Activated CD4-positive, alpha-beta T cell treated with anti-CD3 and anti-CD28 coated beads, Interleukin-2, amount 50 U/mL, for 4 hours (primary cell): ENCODE results near the gene TIMM50.

Experiments used
- DNase-seq, 2 experiments: peaks; one replicate each; pipeline ENCODE4 v3.0.0-alpha.2; 2020

Gene TIMM50

GRCh38 chr19:39502640-39503417, 22.2 kb downstream of the TIMM50 start:
- DNase-seq = peak; percentile 62 to 64

- no peak for DNase-seq
Observed at GRCh38 chr19:39506598-39506943, 25.9 kb downstream of the TIMM50 start.

- no peak for DNase-seq
Observed at GRCh38 chr19:39506944-39507714, 26.5 kb downstream of the TIMM50 start.

GRCh38 chr19:39507715-39508364, 27.2 kb downstream of the TIMM50 start:
- no peak for DNase-seq

- no peak for DNase-seq
Observed at GRCh38 chr19:39508629-39509028, 28.0 kb downstream of the TIMM50 start.

- no peak for DNase-seq
Observed at GRCh38 chr19:39509233-39509632, 28.6 kb downstream of the TIMM50 start.

GRCh38 chr19:39512988-39513387, 32.4 kb downstream of the TIMM50 start:
- DNase-seq = no peak

GRCh38 chr19:39514840-39515550, 34.4 kb downstream of the TIMM50 start, which contains the start of gene SELENOV:
SELENOV (plus strand) TSS chr19:39515139; CDS start chr19:39515213, 74 bp downstream.
- no peak for DNase-seq

- no peak for DNase-seq
Observed at GRCh38 chr19:39515551-39516191, 35.0 kb downstream of the TIMM50 start.

- DNase-seq = no peak
Observed at GRCh38 chr19:39516270-39516669, 35.6 kb downstream of the TIMM50 start.

- no peak for DNase-seq
Observed at GRCh38 chr19:39517432-39517831, 36.8 kb downstream of the TIMM50 start.

GRCh38 chr19:39518458-39518857, 37.8 kb downstream of the TIMM50 start:
- no peak for DNase-seq

GRCh38 chr19:39518975-39519374, 38.3 kb downstream of the TIMM50 start:
- DNase-seq = no peak

- no peak for DNase-seq
Observed at GRCh38 chr19:39520541-39521484, 40.2 kb downstream of the TIMM50 start.

GRCh38 chr19:39524495-39524894, 43.9 kb downstream of the TIMM50 start:
- DNase-seq = no peak

- no peak for DNase-seq
Observed at GRCh38 chr19:39525205-39525604, 44.6 kb downstream of the TIMM50 start.

GRCh38 chr19:39531834-39532232, 51.2 kb downstream of the TIMM50 start:
- no peak for DNase-seq

- DNase-seq = peak; percentile 87 to 91
Observed at GRCh38 chr19:39532233-39533002, 51.8 kb downstream of the TIMM50 start, which contains the start of gene EID2B. EID2B (minus strand) TSS chr19:39532852; CDS start chr19:39532802, 50 bp downstream.

- no peak for DNase-seq
Observed at GRCh38 chr19:39533003-39533512, 52.4 kb downstream of the TIMM50 start.

GRCh38 chr19:39533791-39534190, 53.2 kb downstream of the TIMM50 start:
- no peak for DNase-seq
